ENCODE results near the gene NXPE3.

GRCh38 chr3:101810022-101810418, 31.0 kb downstream of the NXPE3 start:
- TF ChIP-seq CTCF (IDR thresholded peaks at IDR 0.05; ENCODE audit: low read length) (no peak), EZH2 (IDR thresholded peaks at IDR 0.05; ENCODE audit: borderline replicate concordance, low read length) (no peak)

Data from OCI-LY1 (cell line).